ENCODE results near the gene TMEM260.

DNA sequence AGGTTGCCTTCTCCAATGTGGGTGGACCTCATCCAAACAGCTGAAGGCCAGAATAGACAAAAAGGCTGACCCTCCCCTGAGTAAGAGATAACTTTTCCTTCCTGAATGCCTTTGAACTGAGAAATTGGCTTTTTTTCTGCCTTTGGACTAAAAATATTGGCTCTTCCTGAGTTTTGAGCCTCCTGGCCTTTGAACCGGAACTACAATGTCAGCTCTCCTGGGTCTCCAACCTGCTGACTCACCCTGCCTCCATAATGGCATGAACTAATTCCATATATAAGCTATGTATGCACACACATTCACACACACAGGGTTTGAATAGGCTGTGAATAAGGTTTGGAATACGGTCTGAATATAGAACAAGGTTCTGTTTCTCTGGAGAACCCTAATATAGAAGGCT lies 39.7 kb upstream of the TMEM260 start:
- TF ChIP-seq CTCF (IDR thresholded peaks at IDR 0.05; ENCODE audit: insufficient read depth, low read length), result no peak
- TF ChIP-seq REST (IDR thresholded peaks at IDR 0.05; ENCODE audit: insufficient replicate concordance, low read depth), result no peak
